Trophoblast cell (in vitro differentiated cells and primary cell): ENCODE data around the gene RETREG1.

ENCODE experiments used
- DNase-seq, 2 donors: peaks; one replicate each; pipeline ENCODE4 v3.0.0-alpha.2; 2016
- H2AFZ ChIP-seq: 2 replicates; pipeline ENCODE4 v1.6.1; 2013; ENCODE audit warnings: low read length, moderate library complexity, mild to moderate bottlenecking; ENCODE audit not compliant: insufficient read depth, poor library complexity
- H2AK5ac ChIP-seq: 2 replicates; pipeline ENCODE4 v1.6.1; 2013; ENCODE audit warnings: mild to moderate bottlenecking, low read length
- H2BK120ac ChIP-seq: 2 replicates; pipeline ENCODE4 v1.6.1; 2013; ENCODE audit warnings: low read length, mild to moderate bottlenecking, moderate library complexity; ENCODE audit not compliant: insufficient read depth, poor library complexity
- H2BK12ac ChIP-seq: 2 replicates; pipeline ENCODE4 v1.6.1; 2013; ENCODE audit warnings: mild to moderate bottlenecking, low read length, moderate library complexity
- H2BK5ac ChIP-seq: 2 replicates; pipeline ENCODE4 v1.6.1; 2013; ENCODE audit warnings: low read length, low read depth, moderate library complexity, mild to moderate bottlenecking; ENCODE audit not compliant: poor library complexity
- H3K14ac ChIP-seq: 2 replicates; pipeline ENCODE4 v1.6.1; 2013; ENCODE audit warnings: mild to moderate bottlenecking, low read length
- H3K18ac ChIP-seq: 2 replicates; pipeline ENCODE4 v1.6.1; 2013; ENCODE audit warnings: mild to moderate bottlenecking, low read length
- H3K23ac ChIP-seq: 2 replicates; pipeline ENCODE4 v1.6.1; 2013; ENCODE audit warnings: low read length
- H3K27ac ChIP-seq: 2 replicates; pipeline ENCODE4 v1.5.1; 2013; ENCODE audit warnings: low read depth, mild to moderate bottlenecking, inconsistent platforms, low read length, moderate library complexity
- H3K27me3 ChIP-seq: 2 replicates; pipeline ENCODE4 v1.6.1; 2013; ENCODE audit warnings: inconsistent platforms, mild to moderate bottlenecking, low read length, moderate library complexity; ENCODE audit not compliant: insufficient read depth
- H3K36me3 ChIP-seq, 2 experiments: 1 replicate in 1 of 2; 2 replicates in 1 of 2; pipeline ENCODE4 v1.6.1; 2013; ENCODE audit warnings: low read length in 2 of 2, mild to moderate bottlenecking in 2 of 2, moderate library complexity in 1 of 2; ENCODE audit not compliant: insufficient read depth in 2 of 2, control insufficient read depth in 1 of 2
- H3K4ac ChIP-seq: 2 replicates; pipeline ENCODE4 v1.6.1; 2013; ENCODE audit warnings: low read depth, mild to moderate bottlenecking, low read length, moderate library complexity
- H3K4me1 ChIP-seq, 2 experiments: 1 replicate in 1 of 2; 2 replicates in 1 of 2; pipeline ENCODE4 v1.6.1; 2013; ENCODE audit warnings: low read length in 2 of 2, mild to moderate bottlenecking in 2 of 2, moderate library complexity in 1 of 2; ENCODE audit not compliant: insufficient read depth in 2 of 2, control insufficient read depth in 1 of 2
- H3K4me2 ChIP-seq: 2 replicates; pipeline ENCODE4 v1.6.1; 2013; ENCODE audit warnings: inconsistent platforms, mild to moderate bottlenecking, low read length, moderate library complexity
- H3K4me3 ChIP-seq: 2 replicates; pipeline ENCODE4 v1.5.1; 2013; ENCODE audit warnings: mild to moderate bottlenecking, low read depth, low read length, inconsistent platforms
- H3K79me1 ChIP-seq: one replicate; pipeline ENCODE4 v1.6.1; 2013; ENCODE audit warnings: low read length
- H3K79me2 ChIP-seq: 2 replicates; pipeline ENCODE4 v1.6.1; 2013; ENCODE audit warnings: low read length, mild to moderate bottlenecking; ENCODE audit not compliant: control insufficient read depth, insufficient read depth, poor library complexity
- H3K9ac ChIP-seq: 2 replicates; pipeline ENCODE4 v1.6.1; 2013; ENCODE audit warnings: mild to moderate bottlenecking, low read length
- H3K9me3 ChIP-seq: 2 replicates; pipeline ENCODE4 v1.6.1; 2013; ENCODE audit warnings: low read depth, mild to moderate bottlenecking, control low read depth, inconsistent platforms, low read length; ENCODE audit not compliant: insufficient read depth
- H4K12ac ChIP-seq: 2 replicates; pipeline ENCODE4 v1.6.1; 2013; ENCODE audit warnings: low read depth, mild to moderate bottlenecking, low read length, moderate library complexity
- H4K8ac ChIP-seq: 2 replicates; pipeline ENCODE4 v1.6.1; 2013; ENCODE audit warnings: low read depth, mild to moderate bottlenecking, low read length, moderate library complexity
- H4K91ac ChIP-seq: one replicate; pipeline ENCODE4 v1.6.1; 2013; ENCODE audit warnings: low read depth, mild to moderate bottlenecking, low read length, moderate library complexity
- WGBS: extraction: QIAGEN DNeasy Blood & Tissue Kit; methylation state at CpG from one replicate; pipeline ENCODE4 v1.1.7; 2013; ENCODE audit warnings: missing lambda C conversion rate; ENCODE audit not compliant: insufficient read length, insufficient coverage; ENCODE audit errors: extremely low coverage; 5-methylcytosine and 5-hydroxymethylcytosine counted together

The RETREG1 gene

DNA sequence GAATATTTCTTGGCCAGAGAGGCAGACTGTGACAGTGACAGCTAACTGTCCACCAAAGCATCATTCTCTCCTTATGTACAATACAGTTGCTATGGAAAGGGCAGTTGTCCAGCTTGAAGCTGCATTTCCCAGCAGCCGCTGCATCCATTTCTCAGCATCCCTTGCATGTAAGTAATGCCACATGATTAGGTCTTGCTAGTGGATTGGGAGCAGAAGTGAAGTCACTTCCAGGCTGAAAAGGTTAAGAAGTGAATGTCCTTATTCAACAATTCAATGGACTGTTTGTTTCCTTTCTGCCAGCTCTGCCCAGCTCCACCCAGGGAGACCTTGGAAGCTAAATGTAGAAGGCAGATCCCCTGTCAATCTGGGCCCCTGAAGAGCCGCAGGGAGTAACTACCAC is 26.1 kb upstream of the RETREG1 start:
- H3K4me3 ChIP-seq, result no peak overlapping the region
- H2BK5ac ChIP-seq, result no peak overlapping the region
- no peak overlapping the region for H4K12ac ChIP-seq
- DNase-seq, result no peak
- no peak overlapping the region for H2BK12ac ChIP-seq
- H2AK5ac ChIP-seq, result no peak overlapping the region
- H4K8ac ChIP-seq, result no peak overlapping the region
- H3K18ac ChIP-seq, result no peak overlapping the region
- no peak overlapping the region for H3K4ac ChIP-seq
- peaks cover 1% of the 10 kb centered on the region for H3K9me3 ChIP-seq
- no peak overlapping the region for H3K23ac ChIP-seq
- H3K79me2 ChIP-seq, result no peaks in the 10 kb centered on the region
- H2BK120ac ChIP-seq, result no peak overlapping the region
- H3K27ac ChIP-seq, result no peak overlapping the region
- H3K36me3 ChIP-seq, result peaks cover 0 to 1% of the 10 kb centered on the region in 2 experiments
- no peak overlapping the region for H3K14ac ChIP-seq
- H4K91ac ChIP-seq, result no peak overlapping the region
- no peak overlapping the region for H2AFZ ChIP-seq
- no peak overlapping the region for H3K9ac ChIP-seq
- WGBS, result no CpG with 5 or more reads among the region's 2 CpGs
- H3K4me1 ChIP-seq, result no peaks in the 10 kb centered on the region
- no peaks in the 10 kb centered on the region for H3K79me1 ChIP-seq
- no peak overlapping the region for H3K4me2 ChIP-seq
- H3K27me3 ChIP-seq, result no peaks in the 10 kb centered on the region

DNA sequence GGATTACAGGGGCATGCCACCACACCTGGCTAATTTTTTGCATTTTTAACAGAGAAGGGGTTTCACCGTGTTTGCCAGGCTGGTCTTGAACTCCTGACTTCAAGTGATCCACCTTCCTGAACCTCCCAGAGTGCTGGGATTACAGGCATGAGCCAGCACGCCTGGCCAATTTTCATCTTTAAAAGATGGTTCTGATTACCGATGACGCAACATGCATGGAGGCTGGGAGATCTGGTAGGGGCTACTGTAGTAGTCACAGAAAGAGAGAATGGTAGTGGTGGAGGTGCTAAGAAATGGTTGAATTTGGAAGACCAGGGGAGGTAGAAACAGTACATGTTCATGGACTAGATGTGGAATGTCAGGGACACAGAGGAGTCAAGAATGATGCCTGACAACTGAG is 22.4 kb upstream of the RETREG1 start:
- Histone ChIP-seq H3K27me3 (no peaks in the 10 kb centered on the region), H2BK12ac (no peak overlapping the region), H3K79me1 (no peaks in the 10 kb centered on the region), H3K36me3 (peaks cover 0 to 1% of the 10 kb centered on the region in 2 experiments), H3K9ac (no peak overlapping the region), H2AFZ (no peak overlapping the region), H3K4me1 (no peaks in the 10 kb centered on the region), H3K4ac (no peak overlapping the region), H3K23ac (no peak overlapping the region), H4K91ac (no peak overlapping the region), H3K27ac (no peak overlapping the region), H2BK120ac (no peak overlapping the region), H2BK5ac (no peak overlapping the region), H4K8ac (no peak overlapping the region), H3K14ac (no peak overlapping the region), H2AK5ac (no peak overlapping the region), H3K9me3 (peaks cover 1% of the 10 kb centered on the region), H3K4me2 (no peak overlapping the region), H3K18ac (no peak overlapping the region), H3K4me3 (no peak overlapping the region), H3K79me2 (no peaks in the 10 kb centered on the region), H4K12ac (no peak overlapping the region)
- no peak for DNase-seq
- no CpG with 5 or more reads among the region's 4 CpGs for WGBS

DNA sequence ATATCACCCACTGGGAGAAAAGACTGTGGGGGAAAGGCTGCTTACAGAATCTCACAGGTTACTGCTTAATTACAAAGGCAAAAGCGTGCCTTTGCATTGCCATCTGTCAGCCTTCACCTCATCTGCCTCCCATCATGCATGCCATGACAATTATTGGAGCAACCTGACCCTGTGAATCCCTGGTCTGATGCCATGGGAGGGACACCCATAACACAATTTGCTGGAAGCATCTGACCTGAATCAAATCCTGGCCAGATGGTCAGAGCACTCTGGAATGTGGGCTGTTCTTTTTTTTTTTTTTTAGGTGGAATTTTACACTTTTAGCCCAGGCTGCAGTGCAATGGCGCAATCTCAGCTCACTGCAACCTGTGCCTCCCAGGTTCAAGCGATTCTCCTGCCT is 11.6 kb upstream of the RETREG1 start:
- Histone ChIP-seq H3K27me3 (no peaks in the 10 kb centered on the region), H3K36me3 (no peaks in the 10 kb centered on the region), H3K23ac (no peak overlapping the region), H2AFZ (no peak overlapping the region), H3K9me3 (no peaks in the 10 kb centered on the region), H3K79me2 (no peaks in the 10 kb centered on the region), H3K4me3 (no peak overlapping the region), H2AK5ac (no peak overlapping the region), H3K4ac (no peak overlapping the region), H4K8ac (no peak overlapping the region), H2BK12ac (no peak overlapping the region), H3K9ac (no peak overlapping the region), H3K4me2 (no peak overlapping the region), H3K14ac (no peak overlapping the region), H3K79me1 (no peaks in the 10 kb centered on the region), H3K27ac (no peak overlapping the region), H4K91ac (no peak overlapping the region), H4K12ac (no peak overlapping the region), H2BK120ac (no peak overlapping the region), H2BK5ac (no peak overlapping the region), H3K18ac (no peak overlapping the region), H3K4me1 (peaks cover 0 to 2% of the 10 kb centered on the region in 2 experiments)
- peak in 1 of 2 donors; percentile 40 for DNase-seq
- WGBS, result no CpG with 5 or more reads among the region's 3 CpGs

DNA sequence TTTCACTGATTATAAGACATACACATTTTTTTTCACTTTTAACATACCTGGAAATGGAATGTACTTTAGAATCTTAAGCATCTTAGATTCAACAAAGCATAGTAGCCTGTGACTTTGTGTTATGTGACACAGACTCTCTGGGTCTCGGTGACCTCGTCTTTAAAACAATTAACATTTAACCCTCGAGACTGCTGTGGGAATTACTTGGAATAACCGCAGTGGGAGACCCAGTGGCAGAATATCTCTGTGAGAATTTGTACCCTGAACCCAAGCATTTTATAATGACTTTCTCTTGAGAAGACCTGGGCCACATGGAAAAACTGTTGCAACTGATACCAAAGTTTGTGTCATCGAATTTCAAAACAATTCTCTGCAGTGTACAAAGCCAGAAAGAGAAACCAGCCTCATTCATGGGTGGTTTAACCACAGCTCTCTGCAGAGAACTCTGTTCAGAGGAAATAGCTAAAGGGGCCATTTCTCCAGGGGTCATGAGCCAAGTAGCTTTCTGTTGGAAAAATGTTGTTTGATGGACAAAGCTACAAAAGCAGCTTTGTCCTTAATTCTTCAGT is 10.0 kb upstream of the RETREG1 start:
- no peak overlapping the region for H3K4me3 ChIP-seq
- no CpG with 5 or more reads among the region's 5 CpGs for WGBS
- H3K23ac ChIP-seq, result no peak overlapping the region
- H2BK120ac ChIP-seq, result no peak overlapping the region
- no peak overlapping the region for H3K18ac ChIP-seq
- H3K36me3 ChIP-seq, result no peaks in the 10 kb centered on the region
- H3K4me2 ChIP-seq, result no peak overlapping the region
- no peaks in the 10 kb centered on the region for H3K79me2 ChIP-seq
- DNase-seq, result peak in 1 of 2 donors; percentile 52
- no peak overlapping the region for H2AK5ac ChIP-seq
- no peak overlapping the region for H4K91ac ChIP-seq
- H2BK12ac ChIP-seq, result no peak overlapping the region
- H3K9ac ChIP-seq, result no peak overlapping the region
- peaks cover 0 to 2% of the 10 kb centered on the region in 2 experiments for H3K4me1 ChIP-seq
- no peak overlapping the region for H2AFZ ChIP-seq
- H3K27me3 ChIP-seq, result no peaks in the 10 kb centered on the region
- H3K9me3 ChIP-seq, result no peaks in the 10 kb centered on the region
- H3K27ac ChIP-seq, result no peak overlapping the region
- no peak overlapping the region for H4K12ac ChIP-seq
- H4K8ac ChIP-seq, result no peak overlapping the region
- no peaks in the 10 kb centered on the region for H3K79me1 ChIP-seq
- no peak overlapping the region for H3K4ac ChIP-seq
- H2BK5ac ChIP-seq, result no peak overlapping the region
- H3K14ac ChIP-seq, result no peak overlapping the region
